ENCODE results near the gene ADCK2.
A peak's percentile ranks its signal among the peaks of the same experiment; 100 is the strongest.
"Not testable (repeated sequence)": the region's sequence is repeated elsewhere in the genome, so short reads cannot be mapped to it uniquely, and the experiment has no call there.

ADCK2 gene

GRCh38 chr7:140696024-140696679, 23.4 kb downstream of the ADCK2 start:
- peak; percentile 80 for DNase-seq

GRCh38 chr7:140696680-140697446, 24.1 kb downstream of the ADCK2 start, which contains the start of gene NDUFB2:
NDUFB2 (plus strand) TSS chr7:140696708; CDS start chr7:140696745, 37 bp downstream.
- peak; percentile 66 for DNase-seq

DNA sequence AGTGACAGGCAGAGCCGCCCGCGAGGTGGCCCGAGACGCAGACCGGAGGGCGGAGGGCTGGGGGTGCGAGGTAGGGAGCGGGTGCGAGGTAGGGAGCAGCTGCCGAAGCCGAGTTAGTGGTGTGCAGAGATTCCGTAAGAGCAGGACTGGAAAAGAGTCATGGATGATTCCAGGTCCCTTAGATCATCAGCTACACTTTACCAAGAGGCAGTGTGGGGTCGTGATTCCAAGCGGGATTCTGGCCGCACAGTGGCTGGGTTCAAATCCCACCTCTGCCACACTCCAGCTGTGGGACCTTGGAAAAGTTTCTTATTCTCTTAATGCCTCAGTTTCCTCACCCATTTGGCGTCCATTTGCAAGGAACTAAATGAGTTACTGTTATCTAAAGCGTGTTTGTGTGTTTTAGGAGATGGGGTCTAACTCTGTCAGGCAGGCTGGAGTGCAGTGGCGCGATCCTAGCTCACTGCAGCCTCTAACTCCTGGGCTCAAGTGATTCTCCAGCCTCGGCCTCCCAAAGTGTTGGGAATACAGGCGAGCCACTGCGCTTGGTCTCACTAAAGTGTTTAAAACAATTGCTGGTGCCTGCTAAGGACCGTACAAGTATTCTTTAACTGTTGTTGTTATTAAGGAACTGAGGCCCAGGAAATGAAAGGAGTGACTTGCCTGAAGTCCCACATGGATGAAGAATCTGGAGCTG, 24.9 kb downstream of the ADCK2 start:
- DNase-seq: no peak

- no peak for DNase-seq
Observed at GRCh38 chr7:140698477-140698876, 25.7 kb downstream of the ADCK2 start.

DNA sequence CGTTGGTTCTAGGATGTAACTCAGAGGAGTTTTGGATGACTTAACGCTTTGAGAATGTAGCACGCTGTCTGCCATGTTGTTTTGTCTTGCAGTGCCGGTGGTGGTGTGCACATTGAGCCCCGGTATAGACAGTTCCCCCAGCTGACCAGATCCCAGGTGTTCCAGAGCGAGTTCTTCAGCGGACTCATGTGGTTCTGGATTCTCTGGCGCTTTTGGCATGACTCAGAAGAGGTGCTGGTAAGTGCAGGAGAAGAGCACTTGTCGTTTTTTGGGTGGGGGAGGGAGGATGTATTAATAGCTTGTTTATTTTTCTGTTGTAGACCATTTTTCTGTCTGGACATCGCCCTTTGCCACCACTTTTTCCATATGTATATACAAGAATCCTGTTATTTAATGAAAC, 30.0 kb downstream of the ADCK2 start:
- DNase-seq: no peak

- no peak for DNase-seq
Observed at GRCh38 chr7:140704205-140704604, 31.5 kb downstream of the ADCK2 start.

DNA sequence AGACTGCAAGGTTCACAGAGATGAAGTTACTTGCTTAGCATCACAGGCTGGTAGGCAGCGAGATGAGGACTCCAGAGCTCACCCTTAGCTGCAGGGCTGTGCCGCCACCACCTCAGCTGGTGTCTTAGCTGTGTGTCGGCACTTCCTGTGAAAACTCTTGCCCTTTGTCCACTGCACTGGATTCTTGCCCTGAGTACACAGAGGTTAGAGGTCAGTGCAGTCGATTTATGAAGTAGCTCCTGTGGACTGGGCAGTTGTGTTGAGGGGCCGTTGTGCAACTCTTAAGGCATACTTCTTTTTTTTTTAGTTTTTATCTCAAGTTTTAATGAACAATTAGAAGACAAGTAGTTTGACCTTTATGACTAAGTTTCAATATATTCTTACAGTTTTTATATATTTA, 34.4 kb downstream of the ADCK2 start:
- DNase-seq: no peak

- DNase-seq: not testable (repeated sequence)
Observed at GRCh38 chr7:140708764-140709163, 36.0 kb downstream of the ADCK2 start.

DNA sequence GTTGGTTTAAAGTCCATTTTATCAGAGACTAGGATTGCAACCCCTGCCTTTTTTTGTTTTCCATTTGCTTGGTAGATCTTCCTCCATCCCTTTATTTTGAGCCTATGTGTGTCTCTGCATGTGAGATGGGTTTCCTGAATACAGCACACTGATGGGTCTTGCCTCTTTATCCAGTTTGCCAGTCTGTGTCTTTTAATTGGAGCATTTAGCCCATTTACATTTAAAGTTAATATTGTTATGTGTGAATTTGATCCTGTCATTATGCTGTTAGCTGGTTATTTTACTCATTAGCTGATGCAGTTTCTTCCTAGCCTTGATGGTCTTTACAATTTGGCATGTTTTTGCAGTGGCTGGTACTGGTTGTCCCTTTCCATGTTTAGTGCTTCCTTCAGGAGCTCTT, 39.6 kb downstream of the ADCK2 start:
- DNase-seq: not testable (repeated sequence)

DNA sequence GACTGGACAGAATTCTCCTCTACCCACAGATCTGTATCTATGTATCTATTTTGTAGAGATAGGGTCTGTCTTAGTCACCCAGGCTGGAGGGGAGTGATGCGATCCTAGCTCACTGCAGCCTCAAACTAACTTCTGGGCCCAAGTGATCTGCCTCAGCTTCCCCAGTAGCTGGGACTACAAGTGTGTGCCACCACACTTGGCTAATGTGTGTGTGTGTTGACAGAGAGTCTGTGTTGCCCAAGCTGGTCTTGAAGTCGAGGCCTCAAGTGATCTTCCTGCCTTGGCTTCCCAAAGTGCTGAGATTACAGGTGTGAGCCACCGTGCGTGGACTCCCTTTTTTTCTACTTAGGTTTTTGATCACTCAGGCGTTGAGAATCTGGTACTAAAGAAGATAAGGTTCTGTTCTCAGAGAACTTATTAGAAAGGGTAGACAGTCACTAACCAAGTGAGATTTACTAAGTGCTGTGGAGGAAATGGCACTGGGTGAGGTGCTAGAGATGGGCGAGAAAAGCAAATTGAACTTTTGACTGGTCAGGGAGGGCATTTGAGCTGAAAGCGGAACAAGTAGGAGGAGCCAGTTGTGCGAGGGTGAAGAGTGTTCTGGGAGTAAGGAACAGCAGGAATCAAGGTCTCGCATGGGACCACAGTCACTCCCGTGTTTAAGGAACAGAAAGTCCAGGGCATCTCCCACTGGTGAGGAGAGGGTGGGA, 41.7 kb downstream of the ADCK2 start:
- DNase-seq: no peak

DNA sequence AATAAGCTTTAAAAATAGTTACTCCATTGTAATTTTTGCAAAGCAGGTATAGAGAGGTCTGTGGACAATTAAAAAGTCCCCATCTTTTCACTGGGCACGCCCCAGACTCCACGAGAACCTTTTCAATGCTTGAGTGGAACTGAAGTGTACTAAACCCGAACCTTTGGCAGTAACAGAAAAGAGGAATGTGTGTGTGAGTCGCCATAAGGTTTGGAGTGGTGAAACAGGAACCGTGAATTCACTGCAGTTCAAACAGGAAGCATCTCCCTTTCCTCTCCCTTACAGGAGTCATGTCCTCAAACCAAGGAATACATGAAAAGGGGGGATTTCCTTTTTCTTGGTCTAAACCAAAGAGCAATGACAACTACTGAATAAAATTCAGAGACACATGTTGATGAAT, 47.0 kb downstream of the ADCK2 start:
- DNase-seq: no peak

DNA sequence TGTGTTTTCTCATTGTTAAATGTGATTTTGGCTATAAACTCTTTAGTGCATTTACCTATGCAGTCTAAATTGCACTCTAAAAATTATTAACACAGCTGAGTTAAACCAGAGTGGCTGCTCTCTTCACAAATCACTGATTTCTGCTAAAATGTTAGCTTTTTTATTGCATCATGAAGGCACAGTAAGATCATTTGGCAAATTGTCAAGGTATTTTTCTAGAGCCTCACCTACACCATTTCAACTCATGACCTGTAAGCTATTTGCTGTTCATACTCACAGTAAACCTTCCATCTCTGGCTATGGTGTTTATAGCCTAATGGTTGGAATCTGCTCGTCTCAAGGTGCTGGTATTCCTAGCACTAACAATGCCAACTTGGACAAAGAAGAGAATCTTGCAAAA, 49.5 kb downstream of the ADCK2 start:
- no peak for DNase-seq

GRCh38 chr7:140723006-140723405, 50.3 kb downstream of the ADCK2 start:
- DNase-seq: no peak

DNA sequence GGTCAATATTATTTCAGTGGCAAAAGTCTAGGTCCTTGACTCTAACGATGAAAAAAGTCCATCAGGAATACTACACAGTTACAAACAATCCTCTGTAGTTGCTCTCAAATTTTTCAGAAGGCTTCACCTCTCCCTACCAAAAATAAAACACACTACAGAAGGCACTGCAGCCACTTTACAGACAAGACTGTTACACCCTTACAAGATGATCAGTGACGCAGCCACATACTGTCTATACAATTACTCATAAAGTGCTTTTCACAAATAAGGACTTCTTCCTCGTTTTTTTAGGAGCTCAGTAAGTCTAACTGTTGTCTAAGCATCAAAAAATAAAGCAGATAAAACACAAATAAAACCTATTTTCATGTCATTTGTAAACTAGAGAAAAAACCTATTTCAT, 50.8 kb downstream of the ADCK2 start:
- no peak for DNase-seq

GRCh38 chr7:140724706-140725105, 52.0 kb downstream of the ADCK2 start:
- no peak for DNase-seq

DNA sequence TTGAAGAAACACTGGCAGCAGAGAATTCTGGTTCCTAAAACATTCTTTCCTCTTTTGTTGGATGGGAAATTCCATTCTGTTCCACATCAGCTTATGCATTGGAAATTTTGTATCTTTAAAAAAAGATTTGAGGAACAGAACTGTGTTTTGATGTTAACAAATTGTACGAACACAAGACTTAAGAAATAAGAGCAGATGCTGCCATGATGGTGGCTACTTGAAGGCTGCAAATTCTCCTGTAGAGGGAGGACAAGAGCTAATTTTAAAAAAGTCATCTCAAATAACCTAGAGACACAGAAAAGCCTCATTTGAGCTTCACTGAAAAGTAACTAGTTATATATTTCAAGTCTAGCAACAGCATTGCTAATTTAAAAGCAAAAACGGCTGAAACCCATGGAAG, 53.5 kb downstream of the ADCK2 start:
- DNase-seq: no peak

- no peak for DNase-seq
Observed at GRCh38 chr7:140732416-140732815, 59.7 kb downstream of the ADCK2 start.

- no peak for DNase-seq
Observed at GRCh38 chr7:140734096-140734495, 61.4 kb downstream of the ADCK2 start.

DNA sequence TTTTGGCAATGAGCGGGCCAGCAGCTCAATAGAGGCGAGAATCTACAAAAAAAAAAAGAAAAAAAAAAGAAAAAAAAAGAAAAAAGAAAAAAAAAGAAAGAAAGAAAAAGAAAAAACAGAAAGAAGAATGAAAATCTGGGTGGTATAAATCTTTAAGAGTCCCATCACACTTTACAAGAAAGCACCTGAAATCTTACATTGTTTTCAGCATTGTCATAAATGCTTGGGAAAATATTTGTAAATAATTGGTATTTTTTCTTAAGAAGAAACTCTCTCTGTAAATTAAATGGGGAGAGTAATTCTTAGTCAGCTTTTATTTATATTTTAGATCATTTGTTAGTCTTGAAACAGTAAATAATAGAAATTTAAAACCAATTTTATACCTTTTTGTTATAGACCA, 62.0 kb downstream of the ADCK2 start:
- no peak for DNase-seq

DNA sequence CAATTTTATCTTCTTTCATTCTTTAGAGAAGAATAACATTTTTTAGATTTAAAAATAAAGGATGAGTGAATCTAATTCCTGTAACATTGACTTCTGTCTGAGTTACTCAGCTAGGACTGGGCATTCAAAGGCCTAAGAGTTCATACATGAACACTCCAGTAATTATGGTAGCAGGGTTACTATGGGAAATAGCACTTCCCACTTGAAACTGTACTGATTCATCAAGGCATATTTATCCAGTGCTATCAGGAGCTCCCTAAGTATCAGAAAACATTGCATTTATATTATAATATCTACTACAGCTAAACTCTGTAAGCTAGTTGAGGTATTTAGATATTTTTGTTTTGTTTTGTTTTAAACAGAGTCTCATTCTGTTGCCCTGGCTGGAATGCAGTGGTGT, 65.5 kb downstream of the ADCK2 start:
- no peak for DNase-seq

DNA sequence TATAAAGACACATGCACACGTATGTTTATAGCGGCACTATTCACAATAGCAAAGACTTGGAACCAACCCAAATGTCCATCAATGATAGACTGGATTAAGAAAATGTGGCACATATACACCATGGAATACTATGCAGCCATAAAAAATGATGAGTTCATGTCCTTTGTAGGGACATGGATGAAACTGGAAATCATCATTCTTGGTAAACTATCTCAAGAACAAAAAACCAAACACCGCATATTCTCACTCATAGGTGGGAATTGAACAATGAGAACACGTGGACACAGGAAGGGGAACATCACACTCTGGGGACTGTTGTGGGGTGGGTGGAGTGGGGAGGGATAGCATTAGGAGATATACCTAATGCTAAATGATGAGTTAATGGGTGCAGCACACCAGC, 70.5 kb downstream of the ADCK2 start:
- not testable (repeated sequence) for DNase-seq

DNA sequence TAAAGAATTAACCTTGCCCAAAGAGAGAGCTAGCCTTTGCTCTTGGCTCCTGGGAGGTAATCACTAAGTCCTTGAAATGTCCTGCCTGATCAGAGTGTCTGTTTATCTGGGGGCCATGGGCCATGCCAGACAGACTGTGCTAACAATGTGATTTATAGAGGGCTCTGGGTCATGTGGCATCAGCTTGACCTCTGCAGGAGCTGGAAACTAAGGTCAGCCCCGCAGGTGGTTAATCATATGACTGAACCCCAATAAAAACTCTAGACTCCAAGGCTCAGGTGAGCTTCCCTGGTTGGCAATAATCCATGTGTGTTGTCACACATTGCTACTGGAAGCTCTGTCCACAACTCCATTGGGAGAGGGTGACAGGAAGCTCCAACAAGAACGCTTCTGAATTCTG, 71.3 kb downstream of the ADCK2 start:
- no peak for DNase-seq

Measured in 8988T (cell line).